Colonic mucosa (tissue), 4 donors: Measurements from ENCODE around the gene SFSWAP. TPM values are rescaled to one million over a fixed set of nuclear protein-coding genes. Genes with fewer than 3 reads are reported as not detected.

ENCODE experiments used
- DNase-seq: peaks from one replicate; pipeline ENCODE4 v3.0.0-alpha.2; 2020
- H3K27ac ChIP-seq: fragments of 200-600 bp; one replicate; pipeline ENCODE4 v1.8.0; 2021
- H3K27me3 ChIP-seq: fragments of 200-600 bp; one replicate; pipeline ENCODE4 v1.8.0; 2021
- H3K36me3 ChIP-seq: fragments of 200-600 bp; one replicate; pipeline ENCODE4 v1.8.0; 2021
- H3K4me1 ChIP-seq: fragments of 200-600 bp; one replicate; pipeline ENCODE4 v1.8.0; 2021; ENCODE audit warnings: mild to moderate bottlenecking
- H3K4me3 ChIP-seq: fragments of 200-600 bp; one replicate; pipeline ENCODE4 v1.8.0; 2021
- H3K9ac ChIP-seq, 2 donors: one replicate each; pipeline ENCODE4 v1.7.0; 2013; ENCODE audit warnings: control low read depth in 2 of 2, low read depth in 2 of 2, low read length in 2 of 2
- H3K9me3 ChIP-seq: fragments of 200-600 bp; one replicate; pipeline ENCODE4 v1.8.0; 2021
- intact Hi-C: fragments of 100-400 bp; cut with DNase I; formaldehyde crosslinking; loops from one replicate; pipeline ENCODE4 v1.14.1; 2022
- total RNA-seq, 2 donors: library from RNA; stranded (reverse); fragmentation: NEBNext Ultra II Directional in 1 of 2; extraction: Animal tissue kit (Norgen Biotek cat#: 25700) in 1 of 2; gene quantifications; one replicate each; pipeline ENCODE4 v1.2.1, GENCODE V29; 2021
- TF ChIP-seq, protein P1 (sequence below): fragments of 200-600 bp; IDR thresholded peaks from one replicate; pipeline ENCODE4 v1.8.0; 2022; ENCODE audit warnings: antibody characterized with exemption, mild to moderate bottlenecking
- donor health status: healthy.
- donor health status: DM: no; HTN: no; CAD: no.
- donor health status: DM: no; HTN: no; CAD: no.

Gene SFSWAP
- total RNA-seq, 2 donors from 2014 or later = 28.2 to 35.6 TPM

DNA sequence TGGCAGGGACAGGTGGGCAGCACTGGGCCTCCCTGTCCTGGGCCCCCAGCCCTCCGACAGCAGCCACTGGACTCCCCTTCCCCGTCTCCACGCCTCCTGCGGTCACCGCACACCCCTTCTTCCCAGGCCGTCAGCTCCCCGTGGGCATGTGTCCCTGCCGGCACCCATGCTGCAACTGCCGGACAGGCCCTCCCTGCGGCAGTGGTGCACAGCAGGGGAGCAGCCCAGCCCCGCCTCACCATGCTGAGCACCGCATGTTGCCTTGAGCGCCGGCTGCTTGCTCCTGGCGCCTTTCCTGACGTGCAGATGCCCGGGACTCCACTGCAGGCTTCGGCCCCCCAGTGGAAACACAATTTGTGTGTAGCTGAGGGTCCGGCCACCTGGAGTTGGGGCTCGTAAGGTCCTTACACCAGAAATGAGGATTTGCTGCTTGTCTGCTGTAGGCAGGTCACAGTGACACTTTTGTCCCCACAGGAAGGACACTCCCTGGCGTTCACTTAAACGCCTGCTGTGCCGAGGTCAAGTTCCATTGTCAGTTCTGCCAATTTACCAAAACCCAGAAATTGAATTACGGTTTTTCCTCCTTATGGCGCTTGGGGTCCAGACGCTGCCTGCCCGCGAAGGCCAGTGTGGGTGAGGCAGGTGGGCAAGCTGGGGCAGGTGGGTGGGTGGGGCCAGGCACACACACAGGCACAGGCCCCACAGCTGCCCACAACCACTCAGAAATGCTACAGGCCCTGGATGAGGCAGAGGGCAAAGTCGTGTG is 89.1 kb downstream of the SFSWAP start:
- Histone ChIP-seq H3K4me1 (no peaks in the 10 kb centered on the region), H3K9me3 (no peaks in the 10 kb centered on the region), H3K9ac (no peak overlapping the region), H3K27ac (no peak overlapping the region), H3K36me3 (peaks cover 5% of the 10 kb centered on the region), H3K27me3 (no peaks in the 10 kb centered on the region), H3K4me3 (no peak overlapping the region)
- DNase-seq = no peak
- TF ChIP-seq, protein P1, sequence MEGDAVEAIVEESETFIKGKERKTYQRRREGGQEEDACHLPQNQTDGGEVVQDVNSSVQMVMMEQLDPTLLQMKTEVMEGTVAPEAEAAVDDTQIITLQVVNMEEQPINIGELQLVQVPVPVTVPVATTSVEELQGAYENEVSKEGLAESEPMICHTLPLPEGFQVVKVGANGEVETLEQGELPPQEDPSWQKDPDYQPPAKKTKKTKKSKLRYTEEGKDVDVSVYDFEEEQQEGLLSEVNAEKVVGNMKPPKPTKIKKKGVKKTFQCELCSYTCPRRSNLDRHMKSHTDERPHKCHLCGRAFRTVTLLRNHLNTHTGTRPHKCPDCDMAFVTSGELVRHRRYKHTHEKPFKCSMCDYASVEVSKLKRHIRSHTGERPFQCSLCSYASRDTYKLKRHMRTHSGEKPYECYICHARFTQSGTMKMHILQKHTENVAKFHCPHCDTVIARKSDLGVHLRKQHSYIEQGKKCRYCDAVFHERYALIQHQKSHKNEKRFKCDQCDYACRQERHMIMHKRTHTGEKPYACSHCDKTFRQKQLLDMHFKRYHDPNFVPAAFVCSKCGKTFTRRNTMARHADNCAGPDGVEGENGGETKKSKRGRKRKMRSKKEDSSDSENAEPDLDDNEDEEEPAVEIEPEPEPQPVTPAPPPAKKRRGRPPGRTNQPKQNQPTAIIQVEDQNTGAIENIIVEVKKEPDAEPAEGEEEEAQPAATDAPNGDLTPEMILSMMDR = no peak
- intact Hi-C loops = no loop called here

- no peak for DNase-seq
- H3K9ac ChIP-seq = no peak overlapping the region
- no peak overlapping the region for H3K27ac ChIP-seq
- intact Hi-C loops = no loop called here
- H3K4me1 ChIP-seq = no peaks in the 10 kb centered on the region
- peaks cover 5% of the 10 kb centered on the region for H3K36me3 ChIP-seq
- TF ChIP-seq, protein P1 = no peak
- no peak overlapping the region for H3K4me3 ChIP-seq
- no peaks in the 10 kb centered on the region for H3K9me3 ChIP-seq
- no peaks in the 10 kb centered on the region for H3K27me3 ChIP-seq
These were observed 89.8 kb downstream of the SFSWAP start for GRCh38 chr12:131800594-131801135.

DNA sequence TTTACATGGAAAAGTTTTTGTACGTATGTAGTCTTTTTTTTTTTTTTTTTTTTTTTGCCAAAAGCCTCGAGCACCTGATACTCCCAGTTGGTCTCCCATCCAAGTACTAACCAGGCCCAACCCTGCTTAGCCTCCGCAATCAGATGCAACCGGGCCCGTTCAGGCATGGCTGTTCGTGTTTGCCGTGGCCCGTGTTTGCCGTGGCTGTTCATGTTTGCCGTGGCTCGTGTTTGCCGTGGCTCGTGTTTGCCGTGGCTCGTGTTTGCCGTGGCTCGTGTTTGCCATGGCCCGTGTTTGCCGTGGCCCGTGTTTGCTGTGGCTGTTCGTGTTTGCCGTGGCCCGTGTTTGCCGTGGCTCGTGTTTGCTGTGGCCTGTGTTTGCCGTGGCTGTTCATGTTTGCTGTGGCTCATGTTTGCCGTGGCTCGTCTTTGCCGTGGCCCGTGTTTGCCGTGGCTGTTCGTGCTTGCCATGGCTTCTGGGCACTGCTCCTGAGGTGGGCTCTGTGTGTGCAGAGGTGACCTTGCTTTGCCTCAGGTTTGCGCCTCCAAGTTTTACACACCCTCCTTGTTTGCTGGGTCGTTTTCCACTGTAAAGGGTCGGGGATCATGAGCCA is 90.5 kb downstream of the SFSWAP start:
- no peak for DNase-seq
- Histone ChIP-seq H3K27me3 (no peaks in the 10 kb centered on the region), H3K4me1 (no peaks in the 10 kb centered on the region), H3K9ac (no peak overlapping the region), H3K9me3 (no peaks in the 10 kb centered on the region), H3K36me3 (peaks cover 5% of the 10 kb centered on the region), H3K4me3 (no peak overlapping the region), H3K27ac (no peak overlapping the region)
- intact Hi-C loops = no loop called here
- TF ChIP-seq, protein P1 = no peak

- no peak overlapping the region for H3K27ac ChIP-seq
- intact Hi-C loops = no loop called here
- TF ChIP-seq, protein P1 = no peak
- H3K36me3 ChIP-seq = no peaks in the 10 kb centered on the region
- no peaks in the 10 kb centered on the region for H3K4me1 ChIP-seq
- no peaks in the 10 kb centered on the region for H3K9me3 ChIP-seq
- H3K27me3 ChIP-seq = no peaks in the 10 kb centered on the region
- no peak overlapping the region for H3K9ac ChIP-seq
- DNase-seq = no peak
- no peak overlapping the region for H3K4me3 ChIP-seq
These were observed 93.2 kb downstream of the SFSWAP start for GRCh38 chr12:131803961-131804521.

DNA sequence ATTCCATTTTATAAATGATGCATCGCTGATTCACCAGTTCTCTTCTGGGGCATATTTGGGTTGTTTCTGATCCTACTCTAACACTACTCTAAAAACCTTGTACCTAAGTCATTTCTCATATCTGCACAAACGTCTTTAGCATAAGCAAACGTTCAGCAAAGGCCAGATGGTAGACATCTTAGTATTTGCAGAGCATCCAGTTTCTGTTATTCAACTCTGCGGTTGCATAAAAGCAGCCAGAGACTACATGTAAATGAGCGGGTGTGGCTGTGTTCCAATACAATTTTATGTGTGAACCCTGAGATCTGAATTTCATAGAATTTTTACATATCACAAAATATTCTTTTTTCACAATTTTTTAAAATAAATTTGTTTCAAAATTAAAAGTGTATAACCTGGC is 94.5 kb downstream of the SFSWAP start:
- TF ChIP-seq, protein P1 = no peak

More for the DNA sequence above, 94.5 kb downstream of the SFSWAP start:
- Histone ChIP-seq H3K9me3 (no peaks in the 10 kb centered on the region), H3K27me3 (no peaks in the 10 kb centered on the region), H3K36me3 (no peaks in the 10 kb centered on the region), H3K27ac (no peak overlapping the region), H3K4me1 (no peaks in the 10 kb centered on the region), H3K9ac (no peak overlapping the region), H3K4me3 (no peak overlapping the region)
- DNase-seq = no peak
- intact Hi-C loops = no loop called here
